Suppressor macrophage treated with lipopolysaccharide for 1 hour (primary cell): ENCODE results near the gene RTN4R.
"Not testable (repeated sequence)": the region's sequence is repeated elsewhere in the genome, so short reads cannot be mapped to it uniquely, and the experiment has no call there.

ENCODE experiments used
- DNase-seq, 3 donors: peaks; one replicate each; pipeline ENCODE4 v3.0.0-alpha.2; 2020 to 2022

RTN4R gene

DNA sequence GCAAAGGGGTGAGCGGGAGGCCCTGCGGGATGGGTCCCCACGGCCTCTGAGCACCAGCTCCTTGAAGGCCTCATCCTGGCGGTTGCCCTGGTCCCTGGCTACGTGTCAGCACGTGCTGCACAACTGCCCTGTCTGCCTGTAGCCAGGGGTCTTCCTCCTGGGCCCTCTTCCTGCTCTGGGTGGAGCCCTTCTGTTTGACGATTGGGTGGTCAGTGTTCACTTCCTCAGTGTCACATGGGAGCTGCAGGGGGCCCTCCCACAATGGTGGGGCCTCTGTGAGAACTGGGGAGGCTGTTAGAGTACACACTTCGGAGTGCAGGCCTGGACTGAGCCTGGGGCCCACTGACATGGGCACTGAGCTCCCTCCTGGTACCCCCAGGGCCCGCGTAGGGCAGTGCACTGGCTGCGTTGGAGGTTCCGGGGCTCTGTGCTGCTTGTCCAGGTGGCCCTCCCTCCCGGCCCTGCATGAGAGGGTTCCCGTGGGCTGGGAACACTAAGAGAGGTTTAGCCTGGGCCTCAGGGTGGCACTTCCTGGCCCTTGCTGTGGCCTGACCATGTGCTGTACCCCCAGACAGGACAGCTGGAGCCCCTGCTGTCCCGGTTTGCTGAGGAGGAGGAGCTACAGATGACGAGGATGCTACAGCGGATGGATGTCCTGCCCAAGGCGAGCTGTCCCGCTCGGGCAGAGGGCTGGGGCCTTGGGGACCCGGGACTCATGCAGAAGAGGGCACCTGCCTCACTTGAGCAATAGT lies 38.0 kb upstream of the RTN4R start:
- no peak for DNase-seq

DNA sequence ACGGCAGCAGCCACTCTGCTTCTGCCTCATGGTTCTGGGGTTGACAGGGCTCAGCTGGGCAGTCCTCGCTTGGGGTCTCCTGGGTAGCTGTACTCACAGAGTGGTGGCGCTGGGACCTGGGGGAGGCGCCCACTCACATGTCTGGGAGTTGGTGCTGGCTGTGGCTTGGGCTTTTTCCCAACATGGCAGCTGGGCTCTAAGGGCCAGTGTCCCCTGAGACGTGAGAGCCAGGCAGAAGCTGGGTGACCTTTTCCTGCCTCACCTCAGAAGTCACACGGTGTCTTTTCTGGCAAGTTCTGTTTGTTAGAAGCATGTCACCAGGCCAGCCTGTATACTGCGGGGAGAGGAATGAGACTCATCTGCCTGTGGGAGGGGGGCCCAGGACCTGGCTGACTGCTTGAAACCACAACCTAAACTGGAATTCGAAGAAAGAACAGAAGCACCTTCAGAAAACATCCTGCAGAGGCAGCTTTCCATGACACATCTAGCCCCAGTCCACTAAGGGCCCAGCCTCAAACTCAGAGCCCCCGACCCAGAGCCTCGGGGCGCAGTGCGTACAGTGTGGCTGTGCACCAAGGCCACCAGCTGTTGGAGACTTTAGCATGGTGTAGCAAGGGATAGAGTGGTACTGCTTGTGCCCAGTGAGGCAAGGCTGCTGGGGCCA lies 37.2 kb upstream of the RTN4R start:
- DNase-seq = not testable (repeated sequence)

DNA sequence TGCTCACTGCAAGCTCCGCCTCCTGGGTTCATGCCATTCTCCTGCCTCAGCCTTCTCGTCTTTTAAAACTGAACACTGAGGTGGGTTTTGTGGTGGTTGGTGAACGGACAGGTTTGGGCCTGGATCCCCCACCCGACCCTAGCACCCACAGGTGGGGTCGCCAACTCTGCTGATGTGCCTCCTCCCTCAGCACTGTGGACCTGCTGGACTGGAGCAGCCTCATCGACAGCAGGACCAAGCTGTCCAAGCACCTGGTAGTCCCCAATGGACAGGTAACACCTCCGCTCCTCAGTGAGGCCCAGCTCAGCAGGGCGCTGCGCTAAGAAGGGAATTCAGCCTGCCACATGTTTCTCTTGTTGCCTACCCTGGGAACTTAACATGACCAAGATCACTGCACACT lies 36.5 kb upstream of the RTN4R start:
- no peak for DNase-seq

- DNase-seq = not testable (repeated sequence)
Observed at GRCh38 chr22:20303229-20303534, 35.1 kb upstream of the RTN4R start.

GRCh38 chr22:20302438-20303228 lies 34.5 kb upstream of the RTN4R start:
- DNase-seq = no peak

DNA sequence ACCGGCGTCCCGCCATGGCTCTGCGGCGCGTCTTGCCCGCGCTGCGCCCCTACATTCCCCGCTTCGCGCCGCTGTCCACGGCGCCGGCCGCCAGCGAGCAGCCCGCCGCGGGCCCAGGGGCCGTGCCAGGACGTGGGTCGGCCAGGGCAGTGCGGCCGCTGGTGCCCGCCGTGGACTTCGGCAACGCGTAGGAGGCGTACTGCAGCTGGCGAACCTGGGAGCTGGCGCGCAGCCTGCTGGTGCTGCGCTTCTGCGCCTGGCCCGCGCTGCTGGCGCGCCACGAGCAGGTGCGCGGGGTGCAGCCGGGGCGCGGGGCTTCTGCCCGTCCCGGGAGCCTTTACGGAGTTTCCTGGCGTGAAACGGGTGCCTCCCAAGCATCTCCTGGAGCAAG lies 31.6 kb upstream of the RTN4R start:
- DNase-seq = no peak

DNA sequence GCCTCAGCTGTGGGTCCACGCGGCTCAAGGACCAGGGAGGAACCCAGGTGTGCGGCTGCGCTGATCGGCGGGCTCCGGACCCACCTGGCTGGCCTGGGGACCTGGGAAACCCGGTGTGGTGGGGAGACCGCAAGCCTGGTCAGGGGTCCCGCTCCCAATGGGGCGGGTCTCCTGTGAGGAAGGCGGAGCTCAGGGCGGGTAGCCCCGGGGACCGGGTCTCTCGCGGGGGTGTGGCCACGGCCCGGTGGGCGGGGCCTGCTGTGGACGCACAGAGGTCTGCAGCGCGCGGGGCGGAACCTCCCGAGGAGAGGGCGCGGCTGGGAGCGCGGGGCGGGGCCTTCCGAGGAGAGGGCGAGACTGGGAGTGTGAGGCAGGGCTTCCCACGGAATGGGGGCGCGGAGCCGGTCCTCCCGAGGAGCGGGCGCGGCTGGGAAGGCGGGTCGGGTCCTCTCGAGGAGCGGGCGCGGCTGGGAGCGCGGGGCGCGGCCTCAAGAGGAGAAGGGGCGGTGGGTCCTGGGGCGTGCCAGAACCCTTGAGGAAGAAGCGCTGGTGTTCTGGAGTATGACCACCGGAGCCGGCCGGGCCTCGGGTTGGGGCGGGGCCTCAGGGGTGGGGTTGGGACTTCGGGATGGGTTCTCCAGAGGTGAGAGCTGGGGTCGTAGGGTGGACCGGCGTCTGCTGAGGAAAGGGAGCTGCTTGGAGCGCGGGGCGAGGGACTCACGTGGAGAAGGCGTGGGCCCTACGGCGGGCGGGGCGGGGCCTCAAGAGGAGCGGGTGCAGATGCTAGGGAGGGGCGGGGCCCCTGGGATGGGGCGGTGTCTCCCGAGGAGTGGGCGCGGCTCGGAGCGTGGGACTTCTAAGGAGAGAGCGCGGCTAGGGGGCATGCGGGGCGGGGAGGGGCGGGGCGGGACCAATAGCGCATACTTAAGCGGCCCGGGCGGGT lies 31.0 kb upstream of the RTN4R start:
- peak; percentile 87 to 96 (median 93) for DNase-seq

GRCh38 chr22:20298110-20298802 lies 30.1 kb upstream of the RTN4R start:
- no peak for DNase-seq

- DNase-seq = no peak
Observed at GRCh38 chr22:20297414-20298109, 29.4 kb upstream of the RTN4R start.

DNA sequence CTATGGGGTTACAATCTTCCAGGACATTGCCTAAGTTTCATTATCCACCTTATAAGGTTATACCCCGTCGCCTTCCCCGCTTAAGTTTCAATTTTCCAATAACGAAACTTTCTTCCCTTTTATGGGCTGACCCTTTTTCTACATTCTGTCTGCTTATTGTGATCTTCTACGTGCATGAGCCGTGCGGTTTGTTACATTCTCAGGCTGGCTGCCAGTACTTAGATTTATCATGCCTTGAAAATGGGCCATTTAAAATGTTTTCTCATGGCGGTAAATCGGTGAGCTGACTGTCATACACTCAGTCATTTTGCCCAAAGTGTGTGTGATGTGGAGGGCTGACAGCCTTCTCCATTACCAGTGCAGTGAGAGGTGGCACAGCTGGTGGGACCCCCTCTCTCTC lies 28.5 kb upstream of the RTN4R start:
- DNase-seq = no peak

- no peak for DNase-seq
Observed at GRCh38 chr22:20295262-20296064, 27.3 kb upstream of the RTN4R start.

DNA sequence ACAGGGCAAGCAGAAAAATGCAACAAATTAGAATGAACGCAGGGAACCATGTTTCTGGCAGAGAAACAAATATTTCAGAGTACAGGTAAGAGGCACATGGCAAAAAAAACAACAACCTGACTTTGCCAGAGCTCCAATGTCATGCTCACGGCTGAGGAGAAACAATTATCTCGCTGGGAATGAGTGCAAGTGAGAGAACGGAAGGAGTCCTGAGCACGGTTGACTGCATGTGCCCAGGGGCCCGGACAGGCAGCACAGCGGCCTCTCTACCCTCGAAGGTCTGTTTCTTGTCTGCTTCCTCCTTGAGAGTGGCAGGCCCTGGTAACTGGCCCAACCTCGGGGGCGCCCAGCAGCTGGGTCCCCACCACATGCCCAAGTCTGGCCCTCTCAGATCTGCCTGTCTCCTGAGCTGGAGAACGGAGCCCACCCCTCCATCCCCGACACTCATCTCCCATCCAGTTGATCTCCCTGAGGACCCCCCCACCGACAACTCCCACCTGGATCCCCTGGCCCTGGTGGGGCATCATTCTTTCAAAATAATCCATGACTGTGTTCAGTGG lies 24.6 kb upstream of the RTN4R start:
- no peak for DNase-seq

DNA sequence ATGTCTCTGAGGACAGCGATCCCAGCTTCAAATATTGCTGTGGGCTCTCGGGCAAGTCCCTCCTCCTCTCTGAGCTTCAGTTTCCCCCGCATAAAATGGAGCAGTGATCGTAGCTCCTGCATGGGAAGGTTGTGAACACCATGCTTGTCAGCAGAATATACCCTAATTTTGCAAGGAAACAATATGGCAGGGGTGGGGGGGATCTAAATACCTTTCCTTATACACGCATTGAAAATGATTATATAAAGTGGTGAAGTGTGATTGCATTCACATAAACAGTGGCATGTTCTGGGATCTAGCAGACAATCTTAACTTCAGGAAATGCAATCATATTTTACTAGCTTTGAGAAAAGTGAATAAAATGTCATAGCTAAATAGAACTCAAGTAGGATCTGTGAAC lies 24.0 kb upstream of the RTN4R start:
- no peak for DNase-seq

GRCh38 chr22:20291604-20292063 lies 23.5 kb upstream of the RTN4R start:
- no peak for DNase-seq

DNA sequence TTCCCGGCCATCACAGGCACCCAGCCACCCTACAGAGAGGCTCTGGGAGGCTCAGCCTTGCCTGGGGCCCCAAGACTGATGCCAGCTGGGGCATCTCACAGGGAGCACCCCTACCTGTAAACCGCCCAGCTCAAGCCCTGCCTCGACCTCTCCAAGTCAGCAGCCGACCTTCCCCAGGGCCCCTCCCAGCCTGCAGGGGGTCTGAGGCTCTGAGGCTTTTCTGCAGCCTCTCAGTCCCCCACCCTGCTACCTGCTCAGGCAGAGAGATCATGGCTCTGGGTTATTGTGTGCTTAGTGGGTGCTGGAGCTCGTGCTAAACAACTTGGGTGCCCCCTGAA lies 23.1 kb upstream of the RTN4R start:
- DNase-seq = no peak

DNA sequence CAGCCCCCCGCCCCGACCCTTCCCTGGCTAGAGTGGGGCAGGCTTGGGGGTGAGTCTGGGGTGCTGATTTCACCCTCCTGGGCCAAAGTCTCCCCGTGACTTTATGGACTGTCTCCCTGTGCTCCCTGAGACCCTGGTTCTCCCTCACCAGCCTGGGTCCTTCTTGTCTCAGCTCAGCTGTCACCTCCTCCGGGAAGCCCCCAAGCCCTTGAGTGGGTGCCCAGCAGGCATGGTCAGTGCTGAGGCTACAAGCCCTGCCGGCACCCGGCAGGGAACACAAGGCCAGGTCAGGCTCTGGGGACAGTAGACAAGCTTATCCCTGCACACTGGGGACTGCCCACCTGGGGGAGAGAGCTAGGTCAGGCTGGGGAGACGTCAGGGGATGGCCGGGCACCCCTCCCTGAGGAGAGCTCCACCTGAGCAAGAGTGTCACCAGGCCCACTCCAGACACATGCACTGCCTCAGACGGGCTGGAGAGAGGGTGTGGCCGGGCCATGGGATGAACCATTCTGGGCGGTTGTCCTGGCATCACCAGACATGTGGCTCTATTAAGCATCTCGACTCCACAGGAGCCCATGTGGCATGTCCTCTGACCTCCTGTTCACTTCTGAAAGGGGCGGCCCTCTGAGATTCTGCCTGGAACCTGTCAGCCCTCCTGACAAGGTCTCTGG lies 22.6 kb upstream of the RTN4R start:
- no peak for DNase-seq

GRCh38 chr22:20290045-20290392 lies 21.9 kb upstream of the RTN4R start:
- DNase-seq = no peak

DNA sequence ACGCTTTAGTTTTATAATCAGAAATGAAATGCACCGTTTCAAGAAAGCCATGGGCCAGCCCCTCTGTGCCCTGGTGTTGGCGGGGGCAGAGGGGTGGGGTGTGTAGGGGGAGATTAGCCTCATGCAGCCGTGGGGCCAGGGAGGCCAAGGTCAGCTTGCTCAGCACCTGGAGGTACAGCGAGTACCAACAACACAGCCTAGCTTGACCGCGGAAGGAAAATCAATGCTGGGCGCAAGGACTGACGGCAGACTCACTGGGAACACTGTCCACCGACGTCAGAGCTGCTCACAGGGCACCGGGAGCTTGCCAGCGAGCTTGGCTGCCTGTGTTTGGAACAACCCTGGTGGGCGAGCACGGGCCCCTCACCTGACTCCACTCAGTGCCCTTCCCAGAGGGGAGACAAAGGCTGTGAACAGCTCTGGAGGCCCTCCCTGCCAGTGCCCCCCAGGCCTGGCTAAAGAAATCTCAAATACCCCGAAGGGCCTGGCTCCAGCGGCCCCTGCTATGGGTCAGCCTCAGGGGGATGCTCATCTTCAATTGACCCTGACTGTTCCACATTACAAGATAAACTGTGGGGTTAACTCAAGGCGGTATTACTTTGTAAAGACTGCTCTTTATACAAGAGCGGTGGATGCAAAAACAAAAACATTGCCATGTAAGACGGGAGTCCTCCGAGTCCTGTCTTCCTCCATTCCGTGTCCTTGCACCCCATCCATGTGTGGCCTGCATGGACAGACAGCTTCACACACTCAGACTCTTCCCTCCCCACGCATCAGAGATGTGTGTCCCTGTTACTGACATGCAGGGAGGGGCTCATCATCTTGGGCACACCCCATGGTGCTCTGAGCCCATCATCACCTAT lies 21.3 kb upstream of the RTN4R start:
- DNase-seq = not testable (repeated sequence)
